Uterus (tissue), 4 donors: Measurements from ENCODE around the gene KLHL7. TPM values are rescaled to one million over a fixed set of nuclear protein-coding genes. Genes with fewer than 3 reads are reported as not detected.

Experiments
- DNase-seq, 2 donors: peaks; one replicate each; pipeline ENCODE4 v3.0.0-alpha.2; 2019 to 2020
- H3K27ac ChIP-seq, 2 donors: fragments of 200-600 bp; sonication (generic); 1 replicate in 1 of 2; 2 replicates in 1 of 2; pipeline ENCODE4 v1.5.1; 2016 to 2018
- H3K27me3 ChIP-seq, 2 donors: fragments of 200-600 bp; sonication (generic); one replicate each; pipeline ENCODE4 v1.5.1; 2018 to 2019; ENCODE audit warnings: control low read depth in 1 of 2
- H3K36me3 ChIP-seq, 2 donors: fragments of 200-600 bp; sonication (generic); one replicate each; pipeline ENCODE4 v1.5.1; 2019; ENCODE audit warnings: control low read depth in 1 of 2
- H3K4me1 ChIP-seq, 2 donors: fragments of 200-600 bp; sonication (generic); one replicate each; pipeline ENCODE4 v1.5.1; 2018 to 2019; ENCODE audit warnings: control low read depth in 1 of 2
- H3K4me3 ChIP-seq, 2 donors: fragments of 200-600 bp; sonication (generic); 1 replicate in 1 of 2; 2 replicates in 1 of 2; pipeline ENCODE4 v1.5.1; 2018 to 2019; ENCODE audit warnings: mild to moderate bottlenecking in 1 of 2
- H3K9me3 ChIP-seq, 2 donors: fragments of 200-600 bp; sonication (generic); one replicate each; pipeline ENCODE4 v1.5.1; 2019; ENCODE audit warnings: control low read depth in 1 of 2
- CTCF ChIP-seq, 4 experiments: fragments of 200-600 bp in 2 of 4; fragments of 450-650 bp in 2 of 4; sonication (generic) in 2 of 4; IDR thresholded peaks; one replicate each; pipeline ENCODE4 v1.5.1; 2016 to 2019; ENCODE audit warnings: antibody characterized with exemption in 4 of 4, mild to moderate bottlenecking in 2 of 4, moderate library complexity in 1 of 4
- POLR2A ChIP-seq, 2 donors: fragments of 450-650 bp; IDR thresholded peaks; one replicate each; pipeline ENCODE4 v1.6.1; 2016; ENCODE audit warnings: antibody characterized with exemption in 2 of 2, mild to moderate bottlenecking in 1 of 2, moderate library complexity in 1 of 2
- intact Hi-C: fragments of 100-400 bp; cut with DNase I; formaldehyde crosslinking; loops from one replicate; pipeline ENCODE4 v1.15.1; 2023; ENCODE audit warnings: low total_unique reads
- total RNA-seq, 4 donors: library from RNA; depleted of rRNA in 3 of 4; stranded (reverse); fragments of >200 nt in 3 of 4; gene quantifications; one replicate each; pipeline versions ENCODE4 v1.1.0 to v1.2.4, GENCODE V29; 2014 to 2023
- donor health status: DM: yes; HTN: yes; CAD: no.

Gene KLHL7
- total RNA-seq, 4 donors from 2014 or later = 12.0 to 136 (median 45.1) TPM

GRCh38 chr7:23115991-23116390 lies 10.4 kb downstream of the KLHL7 start:
- DNase-seq = no peak
- Histone ChIP-seq H3K36me3 (no peaks in the 10 kb centered on the region), H3K9me3 (no peaks in the 10 kb centered on the region), H3K27ac (no peak overlapping the region), H3K4me1 (no peaks in the 10 kb centered on the region), H3K4me3 (no peak overlapping the region), H3K27me3 (no peaks in the 10 kb centered on the region)
- no peak for TF ChIP-seq POLR2A (IDR thresholded peaks at IDR 0.05)
- no peak for TF ChIP-seq CTCF (IDR thresholded peaks at IDR 0.05)
- intact Hi-C loops = no loop called here

- no peak overlapping the region for H3K4me3 ChIP-seq
- peaks cover 0 to under 1% of the 10 kb centered on the region in 2 donors for H3K4me1 ChIP-seq
- no peak for DNase-seq
- no peaks in the 10 kb centered on the region for H3K36me3 ChIP-seq
- H3K9me3 ChIP-seq = no peaks in the 10 kb centered on the region
- TF ChIP-seq POLR2A (IDR thresholded peaks at IDR 0.05) (no peak), CTCF (IDR thresholded peaks at IDR 0.05) (no peak)
- intact Hi-C loops = no loop called here
- H3K27ac ChIP-seq = no peak overlapping the region
- H3K27me3 ChIP-seq = no peaks in the 10 kb centered on the region
These were observed 12.3 kb downstream of the KLHL7 start for GRCh38 chr7:23117841-23118240.

- Histone ChIP-seq H3K27me3 (no peaks in the 10 kb centered on the region), H3K27ac (no peak overlapping the region), H3K36me3 (no peaks in the 10 kb centered on the region), H3K4me1 (peaks cover 0 to 3% of the 10 kb centered on the region in 2 donors), H3K9me3 (no peaks in the 10 kb centered on the region), H3K4me3 (no peak overlapping the region)
- intact Hi-C loops = no loop called here
- no peak for DNase-seq
- TF ChIP-seq POLR2A (IDR thresholded peaks at IDR 0.05) (no peak), CTCF (IDR thresholded peaks at IDR 0.05) (no peak)
These were observed 14.5 kb downstream of the KLHL7 start for GRCh38 chr7:23120106-23120505.

- H3K27ac ChIP-seq = no peak overlapping the region
- no peaks in the 10 kb centered on the region for H3K36me3 ChIP-seq
- TF ChIP-seq POLR2A (IDR thresholded peaks at IDR 0.05) = no peak
- no peak for TF ChIP-seq CTCF (IDR thresholded peaks at IDR 0.05)
- intact Hi-C loops = no loop called here
- no peak overlapping the region for H3K4me3 ChIP-seq
- no peaks in the 10 kb centered on the region for H3K9me3 ChIP-seq
- no peaks in the 10 kb centered on the region for H3K27me3 ChIP-seq
- no peak for DNase-seq
- H3K4me1 ChIP-seq = peaks cover 0 to 3% of the 10 kb centered on the region in 2 donors
These were observed 15.6 kb downstream of the KLHL7 start for GRCh38 chr7:23121165-23121564.

- Histone ChIP-seq H3K27ac (no peak overlapping the region), H3K9me3 (no peaks in the 10 kb centered on the region), H3K4me1 (peaks cover 0 to 3% of the 10 kb centered on the region in 2 donors), H3K4me3 (no peak overlapping the region), H3K27me3 (no peaks in the 10 kb centered on the region), H3K36me3 (no peaks in the 10 kb centered on the region)
- intact Hi-C loops = no loop called here
- TF ChIP-seq POLR2A (IDR thresholded peaks at IDR 0.05) (no peak), CTCF (IDR thresholded peaks at IDR 0.05) (no peak)
- no peak for DNase-seq
These were observed 17.4 kb downstream of the KLHL7 start for GRCh38 chr7:23123007-23123406.
